GM19468 (cell line): Measurements from ENCODE around the gene CYP26C1.
"Not testable (repeated sequence)": the region's sequence is repeated elsewhere in the genome, so short reads cannot be mapped to it uniquely, and the experiment has no call there.

Experiments
- ATAC-seq: cut with Tn5 transposase; IDR thresholded peaks from one replicate; pipeline ENCODE4 v1.9.1; 2021; ENCODE audit warnings: mild to moderate bottlenecking, moderate library complexity, moderate number of reproducible peaks; ENCODE audit not compliant: unreplicated experiment; ENCODE audit errors: extremely low read depth

The CYP26C1 gene

GRCh38 chr10:93075369-93076221 lies 15.0 kb downstream of the CYP26C1 start:
- ATAC-seq: no peak

- ATAC-seq: no peak
These were observed 16.3 kb downstream of the CYP26C1 start for GRCh38 chr10:93076871-93077270.

- no peak for ATAC-seq
These were observed 17.3 kb downstream of the CYP26C1 start for GRCh38 chr10:93077860-93078337.

GRCh38 chr10:93079663-93080349 lies 19.2 kb downstream of the CYP26C1 start:
- no peak for ATAC-seq

- no peak for ATAC-seq
These were observed 19.9 kb downstream of the CYP26C1 start for GRCh38 chr10:93080350-93081046.

- no peak for ATAC-seq
These were observed 20.7 kb downstream of the CYP26C1 start for GRCh38 chr10:93081318-93081717.

GRCh38 chr10:93081834-93082233 lies 21.2 kb downstream of the CYP26C1 start:
- ATAC-seq: no peak

- no peak for ATAC-seq
These were observed 23.3 kb downstream of the CYP26C1 start for GRCh38 chr10:93083743-93084539.

GRCh38 chr10:93085272-93085859 lies 24.8 kb downstream of the CYP26C1 start:
- ATAC-seq: no peak

GRCh38 chr10:93086289-93086688 lies 25.7 kb downstream of the CYP26C1 start:
- ATAC-seq: no peak

- ATAC-seq: no peak
These were observed 27.2 kb downstream of the CYP26C1 start for GRCh38 chr10:93087846-93088245.

- no peak for ATAC-seq
These were observed 27.9 kb downstream of the CYP26C1 start for GRCh38 chr10:93088466-93088865.

- no peak for ATAC-seq
These were observed 30.0 kb downstream of the CYP26C1 start for GRCh38 chr10:93090619-93091018.

- ATAC-seq: no peak
These were observed 31.4 kb downstream of the CYP26C1 start for GRCh38 chr10:93091960-93092359.

- no peak for ATAC-seq
These were observed 34.6 kb downstream of the CYP26C1 start for GRCh38 chr10:93095225-93095624.

- ATAC-seq: no peak
These were observed 36.3 kb downstream of the CYP26C1 start for GRCh38 chr10:93096901-93097300.

GRCh38 chr10:93097386-93097785 lies 36.8 kb downstream of the CYP26C1 start:
- ATAC-seq: no peak

GRCh38 chr10:93098816-93099215 lies 38.2 kb downstream of the CYP26C1 start:
- no peak for ATAC-seq

- no peak for ATAC-seq
These were observed 39.1 kb downstream of the CYP26C1 start for GRCh38 chr10:93099670-93100069.

- ATAC-seq: not testable (repeated sequence)
These were observed 40.5 kb downstream of the CYP26C1 start for GRCh38 chr10:93101148-93101547.
